SK-N-SH treated with all-trans-retinoic acid at 6 μM for 48 hours (cell line): ENCODE results near the gene ZDHHC3.

Experiments used
- CREB5 ChIP-seq: fragments of 250-450 bp; sonication (Bioruptor Pico); IDR thresholded peaks from 2 replicates; pipeline ENCODE4 v1.5.1; 2020; ENCODE audit warnings: low read depth, mild to moderate bottlenecking, moderate library complexity
- ESRRG ChIP-seq: fragments of 250-450 bp; sonication (Bioruptor Pico); IDR thresholded peaks from 2 replicates; pipeline ENCODE4 v1.6.1; 2021; ENCODE audit warnings: mild to moderate bottlenecking
- ISL1 ChIP-seq: fragments of 250-450 bp; sonication (Bioruptor Pico); IDR thresholded peaks from 2 replicates; pipeline ENCODE4 v2.1.2; 2022; ENCODE audit warnings: mild to moderate bottlenecking, moderate library complexity
- OSR1 ChIP-seq: fragments of 250-450 bp; sonication (Bioruptor Pico); IDR thresholded peaks from 2 replicates; pipeline ENCODE4 v1.8.0; 2022; ENCODE audit warnings: moderate library complexity, mild to moderate bottlenecking, inconsistent platforms
- PATZ1 ChIP-seq: fragments of 250-450 bp; sonication (Bioruptor Pico); IDR thresholded peaks from 2 replicates; pipeline ENCODE4 v1.8.0; 2020; ENCODE audit warnings: mild to moderate bottlenecking, moderate library complexity, borderline replicate concordance
- RARB ChIP-seq: fragments of 250-450 bp; sonication (Bioruptor Pico); IDR thresholded peaks from 2 replicates; pipeline ENCODE4 v1.8.0; 2021; ENCODE audit warnings: mild to moderate bottlenecking, moderate library complexity
- SNAI2 ChIP-seq: fragments of 250-450 bp; sonication (Bioruptor Pico); IDR thresholded peaks from 2 replicates; pipeline ENCODE4 v1.5.0; 2020; ENCODE audit warnings: mild to moderate bottlenecking, moderate library complexity
- ZFP30 ChIP-seq: fragments of 450-650 bp; formaldehyde crosslinking; IDR thresholded peaks from 2 replicates; pipeline ENCODE4 v1.5.0; 2022; ENCODE audit warnings: mild to moderate bottlenecking, moderate library complexity
- ZNF8 ChIP-seq: fragments of 450-650 bp; formaldehyde crosslinking; IDR thresholded peaks from 2 replicates; pipeline ENCODE4 v1.5.0; 2020; ENCODE audit warnings: mild to moderate bottlenecking, moderate library complexity

GRCh38 chr3:44969154-44969827, 6.7 kb downstream of the ZDHHC3 start:
- no peak for TF ChIP-seq ZNF8 (CRISPR knock-in tag)
- no peak for TF ChIP-seq CREB5
- no peak for TF ChIP-seq PATZ1 (CRISPR knock-in tag)
- no peak for TF ChIP-seq RARB (CRISPR knock-in tag)
- no peak for TF ChIP-seq ESRRG (CRISPR knock-in tag)
- TF ChIP-seq ZFP30 = no peak
- no peak for TF ChIP-seq OSR1
- no peak for TF ChIP-seq SNAI2 (CRISPR knock-in tag)
- no peak for TF ChIP-seq ISL1
